ENCODE measurements around the gene COX15. TPM values are rescaled to one million over a fixed set of nuclear protein-coding genes. Genes with fewer than 3 reads are reported as not detected.

The COX15 gene
- polyA plus RNA-seq, 2 of the 4 experiments (the other 2 are of a cell fraction): 45.8 to 54.7 TPM

DNA sequence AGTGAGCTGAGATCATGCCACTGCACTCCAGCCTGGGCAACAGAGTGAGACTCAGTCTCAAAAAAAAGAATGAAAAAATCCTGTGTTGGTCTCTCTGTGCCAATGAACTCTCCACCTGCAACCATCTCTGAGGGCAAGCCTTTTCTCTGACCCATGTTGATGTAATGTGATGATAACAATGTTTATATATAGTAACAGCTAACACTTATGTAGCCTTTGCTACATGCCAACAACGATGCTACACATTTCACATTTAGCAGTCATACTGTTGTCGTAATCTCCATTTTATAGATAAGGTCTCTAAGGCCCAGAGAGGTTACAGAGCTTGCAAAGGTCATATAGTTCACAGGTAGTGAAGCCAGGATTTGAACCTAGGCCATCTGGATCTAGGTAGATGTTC is 11.5 kb downstream of the COX15 start:
- POLR2A ChIA-PET: no interaction called here
- CTCF ChIA-PET: interaction anchor here (1.4 to 1.9 kb wide), 2 partner anchors 9 to 11 kb away, joined by 7 to 8 read pairs; partner anchors contain the start of genes COX15 and CUTC
- no peaks in the 10 kb centered on the region for H3K9me3 ChIP-seq

DNA sequence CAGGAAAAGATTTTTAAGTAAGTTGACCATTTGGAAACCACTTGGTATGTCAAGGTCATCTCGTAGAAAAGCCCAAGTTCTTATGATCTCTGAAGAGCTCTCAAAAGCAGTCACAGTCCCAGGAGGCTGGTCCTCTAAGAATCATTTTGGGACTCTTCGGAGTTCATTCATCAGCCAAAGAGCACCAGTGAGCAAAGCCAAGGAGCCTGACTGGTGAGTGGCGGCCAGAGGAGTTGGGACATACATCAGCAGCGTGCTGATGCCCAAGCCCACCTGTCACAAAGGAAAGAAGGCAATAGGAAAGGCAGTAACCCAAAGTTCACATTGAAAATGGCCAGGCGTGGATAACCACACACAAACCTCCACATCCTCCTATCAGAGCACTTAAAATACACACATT is 17.5 kb downstream of the COX15 start:
- no peak overlapping the region for H3K4me2 ChIP-seq
- H3K4me1 ChIP-seq: peaks cover 5% of the 10 kb centered on the region; the same call in 1 of the 3 replicates
- TF ChIP-seq, protein P1, sequence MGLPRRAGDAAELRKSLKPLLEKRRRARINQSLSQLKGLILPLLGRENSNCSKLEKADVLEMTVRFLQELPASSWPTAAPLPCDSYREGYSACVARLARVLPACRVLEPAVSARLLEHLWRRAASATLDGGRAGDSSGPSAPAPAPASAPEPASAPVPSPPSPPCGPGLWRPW (IDR thresholded peaks at IDR 0.05): no peak
- TF ChIP-seq JUNB (IDR thresholded peaks at IDR 0.05) (no peak), EHF (CRISPR knock-in tag; IDR thresholded peaks at IDR 0.05) (no peak), RNF2 (IDR thresholded peaks at IDR 0.05; ENCODE audit: borderline replicate concordance, low read depth) (no peak), NR3C1 (IDR thresholded peaks at IDR 0.05) (no peak), CHD4 (IDR thresholded peaks at IDR 0.05; ENCODE audit: borderline replicate concordance) (no peak), NPAS2 (CRISPR knock-in tag; IDR thresholded peaks at IDR 0.05; ENCODE audit: borderline replicate concordance) (no peak), POLR2AphosphoS2 (conservative IDR thresholded peaks at IDR 0.05; ENCODE audit: low read length) (no peak), RCOR1 (IDR thresholded peaks at IDR 0.05; ENCODE audit: low read depth, low read length) (no peak), SREBF2 (IDR thresholded peaks at IDR 0.05) (no peak), RFX5 (IDR thresholded peaks at IDR 0.05) (no peak), CEBPB (IDR thresholded peaks at IDR 0.05) (no peak), FOSB (CRISPR knock-in tag; IDR thresholded peaks at IDR 0.05) (no peak), HEYL (CRISPR knock-in tag; IDR thresholded peaks at IDR 0.05) (no peak), HOXB5 (CRISPR knock-in tag; IDR thresholded peaks at IDR 0.05) (no peak), MAFK (IDR thresholded peaks at IDR 0.05; ENCODE audit: partially characterized antibody) (no peak), CBX2 (IDR thresholded peaks at IDR 0.05; ENCODE audit: borderline replicate concordance, low read depth) (no peak), ZSCAN20 (CRISPR knock-in tag; IDR thresholded peaks at IDR 0.05) (no peak), MAZ (IDR thresholded peaks at IDR 0.05; ENCODE audit: borderline replicate concordance, low read depth, low read length) (no peak)
- TF ChIP-seq, protein P2, sequence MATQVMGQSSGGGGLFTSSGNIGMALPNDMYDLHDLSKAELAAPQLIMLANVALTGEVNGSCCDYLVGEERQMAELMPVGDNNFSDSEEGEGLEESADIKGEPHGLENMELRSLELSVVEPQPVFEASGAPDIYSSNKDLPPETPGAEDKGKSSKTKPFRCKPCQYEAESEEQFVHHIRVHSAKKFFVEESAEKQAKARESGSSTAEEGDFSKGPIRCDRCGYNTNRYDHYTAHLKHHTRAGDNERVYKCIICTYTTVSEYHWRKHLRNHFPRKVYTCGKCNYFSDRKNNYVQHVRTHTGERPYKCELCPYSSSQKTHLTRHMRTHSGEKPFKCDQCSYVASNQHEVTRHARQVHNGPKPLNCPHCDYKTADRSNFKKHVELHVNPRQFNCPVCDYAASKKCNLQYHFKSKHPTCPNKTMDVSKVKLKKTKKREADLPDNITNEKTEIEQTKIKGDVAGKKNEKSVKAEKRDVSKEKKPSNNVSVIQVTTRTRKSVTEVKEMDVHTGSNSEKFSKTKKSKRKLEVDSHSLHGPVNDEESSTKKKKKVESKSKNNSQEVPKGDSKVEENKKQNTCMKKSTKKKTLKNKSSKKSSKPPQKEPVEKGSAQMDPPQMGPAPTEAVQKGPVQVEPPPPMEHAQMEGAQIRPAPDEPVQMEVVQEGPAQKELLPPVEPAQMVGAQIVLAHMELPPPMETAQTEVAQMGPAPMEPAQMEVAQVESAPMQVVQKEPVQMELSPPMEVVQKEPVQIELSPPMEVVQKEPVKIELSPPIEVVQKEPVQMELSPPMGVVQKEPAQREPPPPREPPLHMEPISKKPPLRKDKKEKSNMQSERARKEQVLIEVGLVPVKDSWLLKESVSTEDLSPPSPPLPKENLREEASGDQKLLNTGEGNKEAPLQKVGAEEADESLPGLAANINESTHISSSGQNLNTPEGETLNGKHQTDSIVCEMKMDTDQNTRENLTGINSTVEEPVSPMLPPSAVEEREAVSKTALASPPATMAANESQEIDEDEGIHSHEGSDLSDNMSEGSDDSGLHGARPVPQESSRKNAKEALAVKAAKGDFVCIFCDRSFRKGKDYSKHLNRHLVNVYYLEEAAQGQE (IDR thresholded peaks at IDR 0.05): no peak
- ChIA-PET POLR2A (no interaction called here), CTCF (interaction anchor here (0.6 to 1.6 kb wide), 4 partner anchors 55 to 1029 kb away, joined by 3 to 4 read pairs (median 4); partner anchors contain the start of gene ENTPD7)
- no peak for DNase-seq (ENCODE audit: low read depth in 1 of 2, low spot score in 1 of 2)
- no peak overlapping the region for H3K27ac ChIP-seq
- FAIRE-seq: no peak
- H3K4me3 ChIP-seq: no peak overlapping the region
- 90% methylated on average over 5 of the region's 5 CpGs for WGBS (ENCODE audit: missing lambda C conversion rate)
- no peaks in the 10 kb centered on the region for H3K9me3 ChIP-seq
- no peak for ATAC-seq

More for the DNA sequence above, 11.5 kb downstream of the COX15 start:
- FAIRE-seq (no peak), ATAC-seq (no peak), DNase-seq (ENCODE audit: low read depth in 1 of 2, low spot score in 1 of 2) (no peak)
- 63% methylated on average over 2 of the region's 2 CpGs for WGBS (ENCODE audit: missing lambda C conversion rate)
- H3K4me2 ChIP-seq: no peak overlapping the region
- TF ChIP-seq TP53 (CRISPR knock-in tag; IDR thresholded peaks at IDR 0.05) (no peak), KDM1A (IDR thresholded peaks at IDR 0.05; ENCODE audit: low read depth) (no peak), HEYL (CRISPR knock-in tag; IDR thresholded peaks at IDR 0.05) (no peak), SMC3 (IDR thresholded peaks at IDR 0.05) (no peak), RAD21 (conservative IDR thresholded peaks at IDR 0.05 in 1 of 2, IDR thresholded peaks at IDR 0.05 in 1 of 2) (no peak), RCOR1 (IDR thresholded peaks at IDR 0.05; ENCODE audit: low read depth, low read length) (no peak), ESRRA (IDR thresholded peaks at IDR 0.05; ENCODE audit: borderline replicate concordance, low read length) (no peak), NFE2L2 (conservative IDR thresholded peaks at IDR 0.05; ENCODE audit: low read length) (no peak)
- TF ChIP-seq, protein P3, sequence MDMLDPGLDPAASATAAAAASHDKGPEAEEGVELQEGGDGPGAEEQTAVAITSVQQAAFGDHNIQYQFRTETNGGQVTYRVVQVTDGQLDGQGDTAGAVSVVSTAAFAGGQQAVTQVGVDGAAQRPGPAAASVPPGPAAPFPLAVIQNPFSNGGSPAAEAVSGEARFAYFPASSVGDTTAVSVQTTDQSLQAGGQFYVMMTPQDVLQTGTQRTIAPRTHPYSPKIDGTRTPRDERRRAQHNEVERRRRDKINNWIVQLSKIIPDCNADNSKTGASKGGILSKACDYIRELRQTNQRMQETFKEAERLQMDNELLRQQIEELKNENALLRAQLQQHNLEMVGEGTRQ (IDR thresholded peaks at IDR 0.05): no peak
- TF ChIP-seq, protein P2 (IDR thresholded peaks at IDR 0.05): no peak
- no peak overlapping the region for H3K27ac ChIP-seq
- no peak overlapping the region for H3K4me3 ChIP-seq
- H3K4me1 ChIP-seq: no peaks in the 10 kb centered on the region

Measured in A549 (cell line).